Fibroblast of pulmonary artery (primary cell): ENCODE results near the gene PGS1.

ENCODE experiments used
- DNase-seq: peaks from one replicate; pipeline ENCODE4 v3.0.0-alpha.2; 2010; ENCODE audit warnings: low read depth
- H3K4me3 ChIP-seq: replicated peaks from 2 replicates; pipeline ENCODE4 v1.5.1; 2011; ENCODE audit warnings: low read depth, mild to moderate bottlenecking, control low read depth, low read length, moderate library complexity
- CTCF ChIP-seq: IDR thresholded peaks from 2 replicates; pipeline ENCODE4 v1.5.1; 2011; ENCODE audit warnings: mild to moderate bottlenecking, control low read depth, low read length, inconsistent platforms; ENCODE audit errors: missing control alignments

PGS1 gene

GRCh38 chr17:78380370-78380769, 1.9 kb downstream of the PGS1 start:
- H3K4me3 ChIP-seq, result no peak overlapping the region
- TF ChIP-seq CTCF, result no peak
- no peak for DNase-seq

- TF ChIP-seq CTCF, result no peak
- DNase-seq, result no peak
- H3K4me3 ChIP-seq, result no peak overlapping the region
Measured at GRCh38 chr17:78381601-78382232, 3.3 kb downstream of the PGS1 start.

- no peak for TF ChIP-seq CTCF
- no peak overlapping the region for H3K4me3 ChIP-seq
- DNase-seq, result peak; percentile 99
Measured at GRCh38 chr17:78383725-78384471, 5.4 kb downstream of the PGS1 start.

GRCh38 chr17:78384479-78385175, 6.2 kb downstream of the PGS1 start:
- DNase-seq, result no peak
- TF ChIP-seq CTCF, result no peak
- H3K4me3 ChIP-seq, result no peak overlapping the region

- H3K4me3 ChIP-seq, result no peak overlapping the region
- no peak for TF ChIP-seq CTCF
- DNase-seq, result peak; percentile 63
Measured at GRCh38 chr17:78387977-78388941, 9.8 kb downstream of the PGS1 start.

- no peak for TF ChIP-seq CTCF
- H3K4me3 ChIP-seq, result no peak overlapping the region
- DNase-seq, result peak; percentile 96
Measured at GRCh38 chr17:78390241-78391050, 12.0 kb downstream of the PGS1 start.
